ENCODE results near the gene HASPIN. TPM values are rescaled to one million over a fixed set of nuclear protein-coding genes. Genes with fewer than 3 reads are reported as not detected.
"Not testable (repeated sequence)": the region's sequence is repeated elsewhere in the genome, so short reads cannot be mapped to it uniquely, and the experiment has no call there.

Gene HASPIN
- total RNA-seq, 1 donor from 2014 or later: 13.1 TPM

GRCh38 chr17:3698139-3698538 is 25.6 kb upstream of the HASPIN start:
- Mint-ChIP-seq H3K36me3 (no peaks in the 10 kb centered on the region), H3K4me1 (ENCODE audit: unreplicated experiment) (no peaks in the 10 kb centered on the region), H3K27me3 (peaks cover 53% of the 10 kb centered on the region), H3K27ac (no peak overlapping the region), H3K9me3 (peaks cover 7% of the 10 kb centered on the region), H3K4me3 (no peak overlapping the region)
- TF ChIP-seq CTCF (conservative IDR thresholded peaks at IDR 0.05): no peak
- DNase-seq (ENCODE audit: extremely low spot score, unreplicated experiment): no peak

- no peak for TF ChIP-seq CTCF (conservative IDR thresholded peaks at IDR 0.05)
- H3K27ac Mint-ChIP-seq: no peak overlapping the region
Observed at GRCh38 chr17:3699951-3700350, 23.8 kb upstream of the HASPIN start.

GRCh38 chr17:3702041-3702539 is 21.6 kb upstream of the HASPIN start:
- H3K27me3 Mint-ChIP-seq: peaks cover 20% of the 10 kb centered on the region
- H3K36me3 Mint-ChIP-seq; DNase-seq (ENCODE audit: extremely low spot score, unreplicated experiment); H3K9me3 Mint-ChIP-seq; H3K27ac Mint-ChIP-seq; H3K4me3 Mint-ChIP-seq; H3K4me1 Mint-ChIP-seq (ENCODE audit: unreplicated experiment): not testable (repeated sequence)

More at GRCh38 chr17:3699951-3700350, 23.8 kb upstream of the HASPIN start:
- Mint-ChIP-seq H3K36me3 (no peaks in the 10 kb centered on the region), H3K9me3 (peaks cover 7% of the 10 kb centered on the region), H3K4me3 (no peak overlapping the region), H3K4me1 (ENCODE audit: unreplicated experiment) (no peaks in the 10 kb centered on the region), H3K27me3 (peaks cover 37% of the 10 kb centered on the region)
- DNase-seq (ENCODE audit: extremely low spot score, unreplicated experiment): no peak

GRCh38 chr17:3704931-3705717 is 18.6 kb upstream of the HASPIN start:
- H3K4me1 Mint-ChIP-seq (ENCODE audit: unreplicated experiment): no peaks in the 10 kb centered on the region
- no peaks in the 10 kb centered on the region for H3K27me3 Mint-ChIP-seq
- DNase-seq (ENCODE audit: extremely low spot score, unreplicated experiment): no peak
- no peaks in the 10 kb centered on the region for H3K36me3 Mint-ChIP-seq
- peaks cover 7% of the 10 kb centered on the region for H3K9me3 Mint-ChIP-seq
- no peak for TF ChIP-seq CTCF (conservative IDR thresholded peaks at IDR 0.05)
- no peak overlapping the region for H3K4me3 Mint-ChIP-seq
- no peak overlapping the region for H3K27ac Mint-ChIP-seq

GRCh38 chr17:3705718-3705984 is 18.1 kb upstream of the HASPIN start:
- not testable (repeated sequence) for H3K27ac Mint-ChIP-seq; H3K4me1 Mint-ChIP-seq (ENCODE audit: unreplicated experiment); H3K4me3 Mint-ChIP-seq; H3K9me3 Mint-ChIP-seq; H3K36me3 Mint-ChIP-seq; DNase-seq (ENCODE audit: extremely low spot score, unreplicated experiment); H3K27me3 Mint-ChIP-seq

GRCh38 chr17:3708366-3708765 is 15.3 kb upstream of the HASPIN start:
- no peak for DNase-seq (ENCODE audit: extremely low spot score, unreplicated experiment)
- Mint-ChIP-seq H3K9me3 (no peaks in the 10 kb centered on the region), H3K4me1 (ENCODE audit: unreplicated experiment) (no peaks in the 10 kb centered on the region), H3K4me3 (no peak overlapping the region), H3K36me3 (no peaks in the 10 kb centered on the region), H3K27ac (no peak overlapping the region), H3K27me3 (no peaks in the 10 kb centered on the region)
- TF ChIP-seq CTCF (conservative IDR thresholded peaks at IDR 0.05): no peak

Measured in type B pancreatic cell (in vitro differentiated cells).